Stimulated activated CD8-positive, alpha-beta memory T cell treated with anti-CD3 and anti-CD28 coated beads, Interleukin-15, amount 100 ng/mL, for 24 hours (primary cell): ENCODE data around the gene IRF2.

Experiments used
- DNase-seq: peaks from one replicate; pipeline ENCODE4 v3.0.0-alpha.2; 2020; ENCODE audit warnings: low read depth

Gene IRF2

DNA sequence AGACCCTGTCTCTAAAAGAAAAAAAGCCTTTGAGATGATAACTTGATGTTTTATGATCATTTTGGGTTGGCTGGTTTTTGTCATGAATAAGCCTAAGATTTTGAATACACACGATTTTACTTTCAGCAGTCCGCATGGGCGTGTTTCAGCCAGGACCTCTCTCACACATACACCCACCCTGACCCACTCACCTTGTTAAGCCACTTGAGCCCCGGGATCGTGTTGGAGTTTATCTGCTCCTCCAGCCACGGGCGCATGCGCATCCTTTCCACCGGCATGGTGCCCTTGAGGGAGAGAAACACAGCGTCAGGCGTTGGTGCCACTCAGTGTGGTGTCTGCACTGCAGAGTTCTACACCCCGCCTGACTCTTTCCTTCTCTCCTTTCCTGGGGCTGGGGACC is 45.6 kb downstream of the IRF2 start:
- no peak for DNase-seq

DNA sequence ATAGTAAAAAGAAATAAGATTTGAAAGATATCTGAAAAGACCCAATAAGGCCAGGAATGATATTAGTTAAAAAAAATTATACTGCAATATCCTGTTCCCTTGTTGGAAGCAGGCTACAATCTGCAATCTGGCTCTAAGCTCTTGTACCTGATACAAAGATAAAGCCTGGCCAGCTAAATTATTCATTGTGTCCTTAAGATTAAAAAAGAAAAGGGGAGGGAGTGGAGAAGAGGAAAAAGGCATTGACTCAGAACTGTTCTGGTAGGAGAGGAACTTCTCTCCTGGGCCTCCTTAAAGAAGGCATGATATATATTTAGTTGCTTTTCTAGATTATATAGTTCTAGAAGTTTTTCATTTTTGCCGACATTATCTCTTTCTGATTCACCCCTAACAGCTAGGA is 46.7 kb downstream of the IRF2 start:
- no peak for DNase-seq

DNA sequence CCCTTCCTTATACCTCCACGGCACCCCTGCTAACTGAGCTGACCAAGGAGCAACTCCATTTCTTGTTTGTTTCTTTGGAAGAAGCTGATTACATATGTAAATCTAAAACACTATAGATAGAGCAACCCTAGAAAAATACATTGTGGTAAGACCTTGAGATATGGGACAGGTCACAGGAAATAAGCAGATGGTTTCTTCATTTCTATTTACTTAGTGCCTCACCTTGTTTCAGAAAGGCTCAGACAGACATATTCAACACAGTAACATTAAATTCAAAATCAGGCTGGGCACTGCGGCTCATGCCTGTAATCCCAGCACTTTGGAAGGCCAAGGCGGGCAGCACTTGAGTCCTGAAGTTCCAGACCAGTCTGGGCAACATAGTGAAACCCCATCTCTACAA is 47.3 kb downstream of the IRF2 start:
- no peak for DNase-seq

DNA sequence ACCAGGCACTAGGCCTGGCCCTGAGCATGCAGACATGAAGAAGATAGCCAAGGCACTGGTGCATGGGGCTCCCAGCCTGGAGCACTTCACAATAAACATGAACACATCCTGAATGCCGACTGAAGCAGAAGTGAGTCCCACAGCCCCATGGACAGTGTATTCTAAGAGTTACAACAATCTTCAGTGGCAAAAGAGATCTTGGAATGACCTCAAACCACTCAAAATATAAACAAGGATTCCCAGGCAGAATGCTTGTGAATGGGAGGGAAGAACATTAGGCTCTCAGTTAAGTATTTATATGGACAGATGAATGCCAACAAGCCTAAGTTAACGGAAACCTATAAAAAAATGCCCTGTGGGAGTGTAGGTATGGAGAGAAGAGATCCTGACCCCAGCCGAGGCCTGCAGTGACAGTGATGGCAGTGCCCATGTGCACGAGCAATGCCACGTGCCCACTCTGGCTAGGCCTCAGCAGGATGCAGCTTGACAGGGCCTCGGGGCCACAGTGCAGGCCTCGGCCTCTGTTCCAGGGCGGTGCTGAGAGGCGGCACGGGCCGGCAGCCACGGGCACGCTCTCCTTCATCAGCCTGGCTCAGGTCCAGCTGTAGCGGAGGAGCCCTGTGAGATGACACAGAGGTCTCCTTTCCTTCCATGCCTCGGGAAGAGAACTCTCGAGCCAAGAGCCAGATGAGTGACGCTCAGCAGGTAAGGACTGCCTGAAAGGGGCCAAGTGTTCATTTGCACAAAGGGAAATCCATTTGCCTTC is 49.2 kb downstream of the IRF2 start:
- no peak for DNase-seq

DNA sequence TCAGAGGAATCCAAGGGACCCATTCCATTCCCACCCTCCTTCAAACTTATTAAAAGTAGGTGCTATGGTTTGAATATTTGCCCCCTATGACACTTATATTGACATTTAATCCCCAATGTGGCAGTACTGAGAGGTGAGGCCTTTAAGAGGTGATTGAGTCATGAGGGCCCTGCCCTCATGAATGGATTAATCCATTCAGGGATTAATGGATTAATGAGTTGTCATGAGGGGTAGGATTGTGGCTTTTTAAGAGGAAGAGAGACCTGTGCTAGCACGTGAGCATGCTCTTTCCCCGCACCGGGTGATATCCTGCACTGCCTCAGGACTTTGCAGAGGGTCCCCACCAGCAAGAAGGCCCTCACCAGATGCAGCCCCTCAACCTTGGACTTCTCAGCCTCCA is 50.1 kb downstream of the IRF2 start:
- DNase-seq: no peak

DNA sequence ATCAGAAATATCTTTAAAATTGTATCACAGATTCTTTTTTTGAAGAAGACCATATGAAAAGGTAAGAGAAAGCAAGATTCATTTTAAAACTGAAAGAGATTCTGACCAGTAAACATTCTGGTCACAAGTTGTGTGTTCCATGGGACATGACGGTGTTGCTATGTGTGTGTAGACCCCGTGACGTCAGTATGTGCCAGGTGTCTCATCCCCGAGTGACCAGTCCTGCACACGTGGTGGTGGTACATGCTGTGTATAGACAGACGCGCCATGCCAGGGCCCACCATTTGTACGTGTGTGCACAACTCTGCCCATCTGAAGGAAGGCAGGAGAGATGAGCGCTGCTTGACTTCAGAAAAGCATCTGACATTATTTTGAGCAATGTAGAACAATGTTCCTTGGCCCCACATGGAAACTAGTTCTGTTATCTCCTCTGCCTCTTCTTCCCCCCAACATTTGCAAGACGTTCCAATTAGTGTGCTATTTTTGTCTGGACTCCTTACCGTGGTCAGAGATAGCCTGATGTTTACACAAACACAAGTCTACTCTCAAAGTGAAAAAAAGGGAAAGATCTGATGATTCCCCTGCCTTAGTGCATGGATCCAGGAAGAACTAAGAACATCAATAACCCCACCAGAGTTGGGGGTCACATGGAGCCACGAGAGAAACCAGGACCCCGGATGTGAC is 51.2 kb downstream of the IRF2 start:
- DNase-seq: no peak

DNA sequence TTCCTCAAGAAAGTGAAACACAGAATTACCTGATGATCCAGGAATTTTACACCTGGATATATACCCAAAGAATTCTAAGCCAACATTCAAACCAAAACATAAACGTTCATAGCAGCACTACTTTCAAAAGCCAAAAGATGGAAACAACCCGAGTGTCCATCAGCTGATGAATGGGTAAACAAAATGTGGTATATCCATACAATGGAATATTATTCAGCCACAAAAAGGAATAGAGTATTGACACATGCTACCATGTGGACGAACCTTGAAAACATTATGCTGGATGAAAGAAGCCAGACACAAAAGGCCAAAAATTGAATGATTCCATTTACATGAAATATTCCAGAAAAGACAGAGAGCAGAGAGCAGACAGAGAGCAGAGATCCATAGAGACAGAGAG is 52.0 kb downstream of the IRF2 start:
- DNase-seq: no peak

DNA sequence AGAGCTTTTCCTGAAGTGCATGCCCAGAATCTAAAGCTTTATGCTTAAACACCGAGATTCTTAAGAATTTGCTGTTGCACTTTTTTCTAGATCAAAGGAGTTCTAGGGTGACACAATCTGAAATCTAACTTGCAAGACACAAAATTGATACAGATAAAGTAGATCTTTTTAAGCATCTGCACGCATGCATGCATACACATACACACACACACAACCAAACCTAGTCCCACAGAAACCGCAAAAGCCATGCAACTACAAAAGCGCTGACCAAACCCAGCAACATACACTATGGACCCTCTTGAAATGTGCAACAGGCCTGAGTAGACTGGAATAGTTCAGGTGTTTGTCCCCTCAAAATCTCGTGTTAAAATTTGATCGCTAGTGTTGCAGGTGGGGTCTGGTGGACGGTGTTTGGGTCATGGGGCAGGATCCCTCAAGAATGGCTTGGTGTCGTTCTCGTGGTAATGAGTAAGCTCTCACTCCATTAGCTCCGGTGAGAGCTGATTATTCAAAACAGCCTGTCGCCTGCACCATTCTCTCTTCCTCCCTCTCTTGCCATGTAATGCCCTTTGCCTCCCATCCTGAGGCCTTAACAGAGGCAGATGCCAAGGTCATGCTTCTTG is 52.7 kb downstream of the IRF2 start:
- DNase-seq: no peak

DNA sequence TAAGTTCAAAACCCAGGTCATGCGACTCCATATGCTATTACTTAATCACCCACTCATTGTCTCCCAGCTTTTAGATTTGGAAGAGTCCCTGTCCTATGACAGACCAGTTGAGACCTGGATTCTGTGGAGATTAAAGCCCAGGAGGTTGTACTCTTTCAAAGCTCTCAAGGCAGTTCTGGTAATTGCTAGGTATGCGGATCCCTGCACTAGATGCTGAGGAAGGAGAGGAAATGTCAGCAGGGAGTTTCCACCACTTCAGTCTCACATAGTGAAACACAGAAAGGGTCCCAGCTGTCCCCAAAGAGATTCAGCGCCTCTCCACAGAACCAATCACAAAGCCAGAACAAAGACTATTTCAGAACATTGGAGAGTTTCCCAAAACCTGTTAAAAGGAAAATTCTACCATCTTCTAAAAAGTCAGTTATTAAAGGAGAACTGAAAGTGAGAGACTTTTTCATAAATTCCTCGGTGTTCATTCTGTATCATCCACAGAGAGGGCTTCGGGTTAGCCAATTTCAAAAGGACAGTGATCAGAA is 53.4 kb downstream of the IRF2 start:
- no peak for DNase-seq

DNA sequence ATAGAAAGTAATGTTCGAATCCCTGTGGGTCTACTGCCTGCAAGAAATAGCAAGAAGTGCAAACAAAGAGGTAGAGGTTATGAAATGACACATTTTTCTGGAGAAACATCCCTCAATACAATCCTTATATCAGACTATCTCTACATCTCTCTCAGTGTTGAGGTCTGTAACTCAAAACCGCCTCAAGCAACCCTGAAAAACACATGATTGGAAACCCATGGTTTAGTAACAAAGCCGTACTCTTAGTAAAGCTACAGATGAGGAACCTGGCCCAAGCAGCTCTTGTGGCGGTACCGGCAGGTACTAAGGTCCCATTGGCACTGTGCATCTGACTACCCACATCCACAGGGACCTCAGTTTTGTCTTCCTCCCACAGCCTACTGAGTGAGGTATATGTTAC is 53.9 kb downstream of the IRF2 start:
- no peak for DNase-seq

DNA sequence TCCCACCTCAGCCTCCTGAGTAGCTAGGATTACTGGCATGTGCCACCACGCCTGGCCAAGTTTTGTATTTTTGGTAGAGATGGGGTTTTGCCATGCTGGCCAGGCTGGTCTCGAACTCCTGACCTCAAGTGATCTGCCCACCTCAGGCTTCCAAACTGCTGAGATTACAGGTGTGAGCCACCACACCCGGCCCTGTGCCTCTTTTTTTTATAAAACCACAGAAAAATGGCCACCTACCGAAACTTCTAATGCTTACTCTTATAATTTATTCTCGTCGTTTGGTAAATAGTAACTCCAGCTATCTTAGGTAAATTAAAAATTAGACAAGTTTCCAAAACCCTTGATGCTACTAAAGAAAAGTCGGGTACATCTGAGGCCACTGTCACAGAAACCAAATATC is 54.4 kb downstream of the IRF2 start:
- DNase-seq: no peak

DNA sequence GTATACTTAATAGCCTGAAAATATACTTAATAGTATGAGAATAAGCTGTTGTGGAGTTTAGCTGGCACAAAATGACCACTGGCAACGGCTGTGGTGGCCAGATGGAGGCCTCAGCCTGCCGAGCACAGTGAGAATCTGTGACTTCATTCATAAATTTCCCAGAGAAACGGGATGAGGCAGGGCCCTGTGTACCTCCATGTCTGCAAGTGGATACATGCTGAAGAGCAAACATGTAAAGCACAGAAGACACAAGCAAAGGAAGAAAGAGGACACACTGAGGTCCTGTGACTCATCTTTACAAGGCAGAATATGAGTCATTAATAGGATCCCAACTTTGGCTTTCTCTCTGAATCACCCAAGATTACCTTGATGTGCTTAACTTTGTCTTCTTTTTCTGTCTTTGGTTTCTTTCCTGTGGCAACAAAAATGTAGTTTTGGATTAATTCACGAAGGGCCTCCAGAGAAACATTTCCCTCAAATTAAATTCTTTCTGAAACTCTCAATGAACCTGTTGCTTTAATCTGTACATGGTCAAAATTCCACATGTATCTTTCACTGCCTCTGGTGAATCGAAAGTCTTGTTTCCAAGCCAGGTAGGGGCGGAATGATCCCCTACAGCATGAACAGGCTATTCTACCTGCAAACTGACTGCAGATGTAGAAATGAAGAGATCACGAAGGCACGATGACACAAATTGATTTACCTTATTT is 56.4 kb downstream of the IRF2 start:
- no peak for DNase-seq

DNA sequence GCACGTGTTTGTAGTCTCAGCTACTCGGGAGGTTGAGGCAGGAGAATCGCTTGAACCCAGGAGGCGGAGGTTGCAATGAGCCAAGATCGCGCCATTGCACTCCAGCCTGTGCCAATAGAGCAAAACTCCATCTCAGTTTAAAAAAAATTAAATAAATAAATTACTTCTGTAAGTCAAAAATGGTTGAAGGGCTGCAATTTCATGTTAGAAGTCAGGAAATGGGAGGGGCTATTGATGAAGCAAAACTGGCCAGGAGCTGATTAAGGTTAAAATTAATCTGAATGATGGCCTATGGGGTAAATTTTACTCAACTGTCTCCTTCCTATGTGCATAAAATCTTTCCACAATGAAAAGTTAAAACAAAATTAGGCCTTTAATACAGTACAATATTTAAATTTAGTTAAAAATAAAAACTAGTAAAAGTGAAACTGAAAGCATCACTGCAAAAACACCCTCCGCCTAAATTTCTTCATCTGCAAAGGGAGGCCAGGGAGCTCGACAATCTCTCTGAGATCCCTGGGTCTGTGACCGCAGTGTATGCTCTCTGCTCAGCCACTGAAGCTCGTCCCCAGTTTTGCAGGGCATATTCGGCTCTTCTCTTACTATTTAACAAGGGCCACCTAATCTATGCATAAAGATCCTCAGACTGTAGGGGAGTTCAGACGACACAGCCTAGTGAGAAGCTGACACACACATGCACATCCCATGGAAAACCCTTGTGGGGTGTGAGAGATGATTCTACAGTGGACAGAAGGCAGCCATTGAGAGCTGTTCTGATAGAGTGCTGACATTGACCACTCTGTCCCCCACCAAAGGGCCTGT is 57.2 kb downstream of the IRF2 start:
- no peak for DNase-seq

DNA sequence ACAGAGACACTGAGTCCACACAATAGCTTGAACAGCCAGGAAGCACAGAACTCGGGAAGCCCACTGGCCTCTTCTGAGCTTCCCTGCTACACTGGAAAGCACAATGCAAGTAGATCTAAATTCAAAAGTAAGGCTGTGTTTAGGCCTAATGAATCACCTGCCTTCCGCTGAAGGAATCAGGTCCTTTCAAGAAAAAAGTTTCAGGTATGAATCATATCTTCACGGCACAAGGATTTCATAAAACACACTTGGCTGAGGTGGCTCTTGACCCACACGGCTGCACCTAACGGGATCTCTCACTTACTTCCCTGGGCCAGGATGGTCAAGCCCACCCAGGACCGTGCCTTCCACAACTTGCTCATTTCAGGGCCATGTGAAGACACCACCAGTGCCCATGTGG is 59.3 kb downstream of the IRF2 start:
- DNase-seq: no peak

DNA sequence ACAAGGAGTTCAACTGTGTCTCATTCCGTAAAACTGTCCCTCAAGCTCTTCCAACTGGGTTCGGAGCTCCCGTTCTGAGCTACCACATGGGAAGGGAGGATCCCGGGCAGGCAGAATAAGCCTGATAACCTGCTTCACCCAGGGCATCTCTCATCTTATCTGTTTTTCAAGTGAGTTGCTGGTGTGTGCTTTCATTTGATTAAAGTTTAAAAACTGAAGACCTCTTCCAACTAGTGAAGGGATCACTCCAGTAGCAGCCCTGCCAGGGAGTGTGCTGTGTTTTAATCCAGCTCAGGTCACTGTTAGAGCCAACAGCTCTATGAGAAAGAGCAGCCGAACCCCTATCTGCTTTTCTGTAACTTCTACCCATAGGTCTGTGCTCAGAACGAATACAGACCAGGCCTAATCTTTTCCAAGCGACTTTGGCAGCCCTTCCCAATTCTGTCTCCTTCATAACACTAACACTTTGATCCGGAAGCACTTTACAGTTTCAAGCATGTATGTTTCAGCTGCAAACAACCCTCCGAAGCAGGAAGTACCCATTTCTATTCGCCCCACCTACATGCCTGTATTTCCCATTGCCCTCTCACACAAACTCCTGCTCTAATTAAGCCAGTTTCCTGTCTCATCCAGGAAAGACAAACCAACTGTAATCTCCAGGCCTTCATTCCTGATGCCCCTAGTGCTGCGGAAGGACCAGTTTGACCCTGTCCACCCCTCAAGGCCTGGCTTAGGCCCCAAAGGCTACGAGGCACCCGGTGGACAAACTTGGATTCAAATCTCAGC is 60.9 kb downstream of the IRF2 start:
- DNase-seq: no peak

DNA sequence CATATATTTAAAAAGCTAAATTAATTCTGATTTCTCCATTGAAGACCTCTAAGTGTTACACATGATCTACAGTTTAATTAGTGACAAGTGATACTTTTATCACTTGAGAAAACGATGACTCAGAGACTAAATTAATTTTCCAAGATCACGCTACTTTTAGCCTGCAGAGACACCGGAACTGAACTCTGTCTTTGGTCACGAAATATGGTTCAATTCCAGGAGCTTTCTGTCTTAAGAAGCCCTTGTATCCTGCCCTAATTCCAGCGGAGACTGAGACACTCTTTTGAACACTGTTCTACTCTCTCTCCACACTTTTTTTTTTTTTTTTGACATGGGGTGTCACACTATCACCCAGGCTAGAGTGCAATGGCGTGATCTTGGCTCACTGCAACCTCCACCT is 63.6 kb downstream of the IRF2 start:
- DNase-seq: no peak

DNA sequence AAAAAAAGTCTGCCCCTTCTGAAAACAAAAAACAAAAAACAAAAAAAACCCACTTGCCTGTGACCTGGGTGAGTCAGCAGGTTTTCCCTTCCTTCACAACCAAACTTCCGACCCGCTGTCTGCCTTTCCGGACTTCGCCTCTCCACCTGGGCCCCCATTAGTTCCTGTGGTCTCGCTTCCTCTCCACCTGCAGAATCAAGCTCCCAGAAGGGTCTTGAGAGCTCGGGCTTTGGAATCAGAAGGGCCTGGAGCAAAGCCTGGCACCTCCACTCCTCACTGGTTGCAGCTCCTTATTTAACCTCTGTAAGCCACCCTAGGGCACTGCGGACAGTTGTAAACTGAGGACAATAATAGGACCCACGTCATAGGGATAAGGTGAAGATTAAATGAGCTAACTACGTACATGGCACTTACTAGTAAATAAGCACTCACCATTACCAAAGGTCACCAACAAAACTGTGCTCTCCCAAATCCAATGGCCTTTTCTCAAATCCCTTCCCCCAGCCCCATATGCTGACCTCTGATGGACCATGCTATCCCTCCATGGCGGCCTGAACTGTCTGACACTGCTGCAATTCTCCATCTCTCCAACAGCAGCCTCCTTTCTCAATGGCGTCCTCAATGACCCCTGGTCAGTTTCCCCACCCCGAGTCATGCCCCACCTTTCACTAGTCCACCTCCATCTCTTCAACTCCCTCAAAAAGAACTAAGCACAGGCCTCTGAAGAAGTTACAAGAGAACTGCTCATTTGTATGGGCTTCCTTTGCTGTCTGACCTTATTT is 64.2 kb downstream of the IRF2 start:
- DNase-seq: no peak

DNA sequence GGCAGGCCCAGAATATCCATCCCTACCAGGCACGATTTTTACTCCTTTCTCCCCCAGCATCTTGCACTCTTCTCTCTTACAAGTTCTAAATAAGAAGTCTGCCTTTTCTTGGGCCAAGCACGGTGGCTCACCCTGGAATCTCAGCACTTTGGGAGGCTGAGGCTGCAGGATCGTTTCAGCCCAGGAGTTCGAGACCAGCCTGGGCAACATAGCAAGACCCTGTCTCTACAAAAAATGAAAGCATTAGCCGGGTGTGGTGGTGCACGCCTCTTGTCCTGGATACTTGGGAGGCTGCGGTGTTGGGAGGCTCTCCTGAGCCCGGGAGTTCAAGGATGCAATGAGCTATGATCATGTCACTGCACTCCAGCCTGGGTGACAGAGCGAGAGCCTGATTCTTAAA is 64.8 kb downstream of the IRF2 start:
- DNase-seq: no peak

DNA sequence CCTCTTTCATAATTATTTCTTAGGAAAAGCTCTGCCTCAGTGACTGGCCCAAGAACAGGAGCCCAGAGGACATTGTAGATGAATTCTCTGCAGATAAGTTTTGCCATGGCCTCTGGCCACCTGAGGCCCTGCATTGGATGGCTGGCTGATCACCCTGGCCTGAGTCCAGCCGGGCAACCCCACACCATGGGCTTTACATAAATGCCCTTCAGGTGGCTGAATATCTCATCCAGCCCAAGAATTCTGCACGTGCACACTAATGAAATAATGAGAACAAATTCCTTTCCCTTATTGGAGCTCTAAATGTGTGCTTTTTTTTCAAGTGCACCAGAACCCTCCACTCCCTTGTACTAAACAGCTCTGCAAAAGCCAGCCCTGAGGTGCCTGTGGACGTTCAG is 65.7 kb downstream of the IRF2 start:
- DNase-seq: no peak

DNA sequence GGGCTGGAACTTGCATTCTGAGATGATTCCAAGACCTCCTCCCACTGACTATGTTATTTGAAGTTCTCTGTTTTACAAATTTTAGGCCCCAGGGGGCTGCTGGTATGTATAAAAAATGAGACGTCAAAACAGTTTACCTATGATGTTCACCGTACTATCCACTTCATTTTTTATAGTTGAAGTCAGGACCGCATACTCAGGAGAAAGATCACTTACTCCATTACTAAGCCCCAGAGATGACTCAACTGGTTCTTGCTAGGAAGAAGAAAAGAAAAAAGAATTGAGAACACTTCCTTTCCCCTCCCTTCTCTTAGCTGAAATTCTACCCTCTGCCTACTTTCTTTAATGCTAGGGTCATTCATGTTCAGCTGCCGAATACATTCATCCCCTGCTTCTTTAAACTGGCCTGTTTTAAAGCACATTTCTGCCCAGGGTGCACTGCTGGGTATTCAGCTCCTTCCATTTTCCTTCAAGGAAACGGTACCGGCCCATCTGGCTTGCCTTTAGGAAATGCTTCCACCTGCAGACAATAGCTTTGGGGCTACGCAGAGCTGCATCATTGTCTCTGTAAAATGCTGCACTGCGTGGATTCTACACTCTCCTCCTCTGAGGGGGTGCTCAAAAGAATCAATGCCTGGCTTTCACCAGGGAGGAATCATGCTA is 66.2 kb downstream of the IRF2 start:
- DNase-seq: no peak
